Suprapubic skin (tissue), 4 donors: ENCODE measurements around the gene SLC25A11. TPM values are rescaled to one million over a fixed set of nuclear protein-coding genes. Genes with fewer than 3 reads are reported as not detected.

Source experiments
- DNase-seq, 2 donors: peaks; one replicate each; pipeline ENCODE4 v3.0.0-alpha.2; 2019; ENCODE audit warnings: low spot score in 2 of 2
- H3K27ac ChIP-seq: fragments of 200-600 bp; sonication (generic); one replicate; pipeline ENCODE4 v1.5.1; 2019
- H3K27me3 ChIP-seq: fragments of 200-600 bp; sonication (generic); one replicate; pipeline ENCODE4 v1.5.1; 2019
- H3K36me3 ChIP-seq: fragments of 200-600 bp; sonication (generic); one replicate; pipeline ENCODE4 v1.5.1; 2019
- H3K4me1 ChIP-seq: fragments of 200-600 bp; sonication (generic); one replicate; pipeline ENCODE4 v1.5.1; 2019
- H3K4me3 ChIP-seq: fragments of 200-600 bp; sonication (generic); one replicate; pipeline ENCODE4 v1.5.1; 2019; ENCODE audit warnings: mild to moderate bottlenecking
- H3K9me3 ChIP-seq: fragments of 200-600 bp; sonication (generic); one replicate; pipeline ENCODE4 v1.5.1; 2019
- EP300 ChIP-seq: sonication (generic); formaldehyde crosslinking; IDR thresholded peaks from one replicate; pipeline ENCODE4 v1.6.1; 2017; ENCODE audit warnings: antibody characterized with exemption
- POLR2A ChIP-seq, 2 donors: fragments of 450-650 bp; IDR thresholded peaks; one replicate each; pipeline ENCODE4 v1.6.1; 2017; ENCODE audit warnings: antibody characterized with exemption in 2 of 2, mild to moderate bottlenecking in 2 of 2, moderate library complexity in 2 of 2
- POLR2AphosphoS5 ChIP-seq, 3 donors: sonication (generic); formaldehyde crosslinking; IDR thresholded peaks; one replicate each; pipeline ENCODE4 v1.6.1; 2017; ENCODE audit warnings: antibody characterized with exemption in 3 of 3
- WGBS: methylation state at CpG from one replicate; pipeline ENCODE4 v1.1.5; 2018; 5-methylcytosine and 5-hydroxymethylcytosine counted together
- total RNA-seq, 4 donors: library from RNA; depleted of rRNA; stranded (reverse); fragments of >200 nt; gene quantifications; one replicate each; pipeline ENCODE4 v1.1.0, GENCODE V29; 2016
- TF ChIP-seq, protein P1 (sequence below), 2 donors: fragments of 200-600 bp in 1 of 2; fragments of 450-650 bp in 1 of 2; sonication (generic) in 1 of 2; IDR thresholded peaks; one replicate each; pipeline ENCODE4 v1.5.1; 2016 to 2019; ENCODE audit warnings: antibody characterized with exemption in 2 of 2, mild to moderate bottlenecking in 1 of 2, moderate library complexity in 1 of 2

The SLC25A11 gene
- total RNA-seq, 4 donors from 2014 or later: 35.7 to 74.3 (median 41.6) TPM

GRCh38 chr17:4941319-4941610 is 1.4 kb upstream of the SLC25A11 start:
- TF ChIP-seq, protein P1, sequence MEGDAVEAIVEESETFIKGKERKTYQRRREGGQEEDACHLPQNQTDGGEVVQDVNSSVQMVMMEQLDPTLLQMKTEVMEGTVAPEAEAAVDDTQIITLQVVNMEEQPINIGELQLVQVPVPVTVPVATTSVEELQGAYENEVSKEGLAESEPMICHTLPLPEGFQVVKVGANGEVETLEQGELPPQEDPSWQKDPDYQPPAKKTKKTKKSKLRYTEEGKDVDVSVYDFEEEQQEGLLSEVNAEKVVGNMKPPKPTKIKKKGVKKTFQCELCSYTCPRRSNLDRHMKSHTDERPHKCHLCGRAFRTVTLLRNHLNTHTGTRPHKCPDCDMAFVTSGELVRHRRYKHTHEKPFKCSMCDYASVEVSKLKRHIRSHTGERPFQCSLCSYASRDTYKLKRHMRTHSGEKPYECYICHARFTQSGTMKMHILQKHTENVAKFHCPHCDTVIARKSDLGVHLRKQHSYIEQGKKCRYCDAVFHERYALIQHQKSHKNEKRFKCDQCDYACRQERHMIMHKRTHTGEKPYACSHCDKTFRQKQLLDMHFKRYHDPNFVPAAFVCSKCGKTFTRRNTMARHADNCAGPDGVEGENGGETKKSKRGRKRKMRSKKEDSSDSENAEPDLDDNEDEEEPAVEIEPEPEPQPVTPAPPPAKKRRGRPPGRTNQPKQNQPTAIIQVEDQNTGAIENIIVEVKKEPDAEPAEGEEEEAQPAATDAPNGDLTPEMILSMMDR (IDR thresholded peaks at IDR 0.05): no peak
- no peak for TF ChIP-seq POLR2AphosphoS5 (IDR thresholded peaks at IDR 0.05)
- no peak for TF ChIP-seq EP300
- TF ChIP-seq POLR2A (IDR thresholded peaks at IDR 0.05): no peak
- Histone ChIP-seq H3K36me3 (peaks cover 49% of the 10 kb centered on the region), H3K27ac (peak overlapping the region; percentile 96), H3K4me1 (peaks cover 69% of the 10 kb centered on the region), H3K27me3 (no peaks in the 10 kb centered on the region), H3K9me3 (no peaks in the 10 kb centered on the region), H3K4me3 (peak overlapping the region; percentile 68)
- whole genome bisulfite sequencing: 52% methylated on average over 4 of the region's 4 CpGs
- no peak for DNase-seq

DNA sequence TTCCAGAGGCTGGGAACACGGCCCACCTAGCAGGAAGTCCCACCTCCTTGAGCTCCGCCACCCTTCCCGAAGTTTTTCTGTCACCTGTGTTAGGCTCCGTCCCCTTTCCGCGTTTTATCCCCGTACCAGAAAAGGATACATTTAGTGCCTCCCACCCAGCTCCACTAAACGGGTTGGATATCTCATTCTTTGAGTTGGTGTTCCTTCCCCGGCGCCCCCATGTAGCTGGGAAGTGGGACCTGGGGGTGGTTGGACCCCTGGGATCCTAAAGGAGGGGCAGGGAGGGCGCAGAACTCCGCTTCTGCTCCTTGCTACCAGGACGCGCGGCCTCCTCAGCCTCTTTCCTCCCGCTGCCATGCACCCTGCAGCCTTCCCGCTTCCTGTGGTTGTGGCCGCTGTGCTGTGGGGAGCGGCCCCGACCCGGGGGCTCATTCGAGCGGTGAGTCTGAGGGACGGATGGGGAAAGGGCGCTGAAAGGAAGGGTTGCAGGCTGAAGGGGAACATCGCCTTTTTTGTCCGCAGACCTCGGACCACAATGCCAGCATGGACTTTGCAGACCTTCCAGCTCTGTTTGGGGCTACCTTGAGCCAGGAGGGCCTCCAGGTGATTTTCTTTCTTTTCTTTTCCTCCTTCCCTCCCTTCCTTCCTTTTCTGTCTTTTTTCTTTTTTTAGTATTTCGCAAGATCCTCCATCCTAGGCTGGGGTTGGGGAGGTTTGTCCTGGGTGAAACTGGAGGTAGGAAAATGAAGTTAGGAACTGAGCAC is 891 bp upstream of the SLC25A11 start:
- TF ChIP-seq EP300 (no peak), POLR2AphosphoS5 (IDR thresholded peaks at IDR 0.05) (no peak), POLR2A (IDR thresholded peaks at IDR 0.05) (no peak)
- TF ChIP-seq, protein P1 (IDR thresholded peaks at IDR 0.05): no peak

DNA sequence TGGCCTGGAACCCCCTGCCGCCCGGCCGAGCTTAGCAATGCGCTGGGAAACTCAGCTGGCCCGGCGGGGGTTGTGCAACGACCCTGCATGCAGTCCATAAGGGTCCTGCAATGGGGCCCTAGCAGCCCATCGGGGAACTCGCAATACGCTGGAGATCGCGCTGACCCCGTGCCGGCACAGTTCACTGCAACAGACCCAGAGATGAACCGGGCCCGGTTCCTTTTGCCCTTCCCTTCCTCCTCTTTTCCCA is 375 bp downstream of the SLC25A11 start:
- Histone ChIP-seq H3K4me1 (peaks cover 54% of the 10 kb centered on the region), H3K27ac (peak overlapping the region; percentile 96), H3K9me3 (no peaks in the 10 kb centered on the region), H3K36me3 (peaks cover 49% of the 10 kb centered on the region), H3K4me3 (peak overlapping the region; percentile 68), H3K27me3 (no peaks in the 10 kb centered on the region)
- WGBS: 1% methylated on average over 16 of the region's 16 CpGs
- DNase-seq: peak in 1 of 2 donors; percentile 84
- TF ChIP-seq, protein P1 (IDR thresholded peaks at IDR 0.05): no peak
- TF ChIP-seq POLR2AphosphoS5 (IDR thresholded peaks at IDR 0.05) (no peak), POLR2A (IDR thresholded peaks at IDR 0.05) (no peak)

More for the DNA sequence above, 891 bp upstream of the SLC25A11 start:
- peak overlapping the region; percentile 68 for H3K4me3 ChIP-seq
- peak overlapping the region; percentile 96 for H3K27ac ChIP-seq
- H3K9me3 ChIP-seq: no peaks in the 10 kb centered on the region
- no peaks in the 10 kb centered on the region for H3K27me3 ChIP-seq
- H3K4me1 ChIP-seq: peaks cover 64% of the 10 kb centered on the region
- H3K36me3 ChIP-seq: peaks cover 53% of the 10 kb centered on the region
- no peak for DNase-seq
- 1% methylated on average over 29 of the region's 29 CpGs for WGBS

DNA sequence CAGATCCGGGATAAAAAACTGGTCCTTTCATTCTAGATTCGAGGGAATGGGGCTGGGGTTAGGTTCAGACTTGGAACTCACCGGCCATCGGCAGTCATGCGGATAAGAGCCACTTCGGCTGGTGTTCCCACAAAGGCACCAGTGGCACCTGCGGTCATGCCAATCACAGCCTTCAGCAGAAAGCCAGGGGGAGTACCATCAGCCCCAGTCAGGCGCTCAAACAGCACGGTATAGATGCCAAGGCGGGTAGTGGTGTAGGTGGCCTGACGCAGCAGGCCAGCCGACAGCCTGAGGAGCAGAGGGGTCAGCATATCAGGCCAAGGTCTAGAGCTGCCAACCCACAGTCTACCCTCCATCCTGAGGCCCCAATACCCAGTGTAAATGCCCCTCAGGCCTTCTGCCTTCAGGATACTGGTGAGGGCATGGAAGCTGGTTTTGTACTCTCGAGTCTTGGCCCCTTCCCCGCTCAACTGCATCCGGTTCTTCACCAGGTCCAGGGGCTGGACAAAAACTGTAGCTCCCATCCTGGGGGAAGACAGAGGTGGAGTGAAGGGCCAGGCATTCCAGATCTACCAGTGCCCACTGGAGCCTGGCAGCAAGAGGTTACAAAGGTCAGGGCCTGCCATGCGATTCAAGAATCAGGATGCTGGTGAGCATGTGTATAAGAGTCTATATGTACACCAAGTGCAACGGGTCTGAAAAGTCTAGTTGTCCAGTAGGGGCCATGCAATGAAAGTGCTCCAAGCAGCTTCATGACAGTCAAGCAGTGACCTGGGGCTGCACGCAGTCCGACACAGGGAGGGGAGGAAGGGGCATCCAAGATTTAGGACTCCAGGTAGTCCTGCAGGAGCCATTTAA is 929 bp downstream of the SLC25A11 start:
- Histone ChIP-seq H3K9me3 (no peaks in the 10 kb centered on the region), H3K27me3 (no peaks in the 10 kb centered on the region), H3K4me1 (peaks cover 53% of the 10 kb centered on the region), H3K36me3 (peaks cover 44% of the 10 kb centered on the region), H3K4me3 (peak overlapping the region; percentile 68), H3K27ac (peak overlapping the region; percentile 96)
- 59% methylated on average over 16 of the region's 19 CpGs for WGBS
- DNase-seq: no peak
- no peak for TF ChIP-seq EP300

- H3K9me3 ChIP-seq: no peaks in the 10 kb centered on the region
- DNase-seq: no peak
- peaks cover 36% of the 10 kb centered on the region for H3K36me3 ChIP-seq
- H3K27ac ChIP-seq: no peak overlapping the region
- 89% methylated on average over 9 of the region's 11 CpGs for WGBS
- peaks cover 51% of the 10 kb centered on the region for H3K4me1 ChIP-seq
- no peaks in the 10 kb centered on the region for H3K27me3 ChIP-seq
- H3K4me3 ChIP-seq: peak overlapping the region; percentile 68
- TF ChIP-seq POLR2A (IDR thresholded peaks at IDR 0.05) (no peak), EP300 (no peak), POLR2AphosphoS5 (IDR thresholded peaks at IDR 0.05) (no peak)
- TF ChIP-seq, protein P1 (IDR thresholded peaks at IDR 0.05): no peak
Measured at GRCh38 chr17:4938069-4938491, 1.8 kb downstream of the SLC25A11 start.
